ENCODE results near the gene BUB3.
A peak's percentile ranks its signal among the peaks of the same experiment; 100 is the strongest.

DNA sequence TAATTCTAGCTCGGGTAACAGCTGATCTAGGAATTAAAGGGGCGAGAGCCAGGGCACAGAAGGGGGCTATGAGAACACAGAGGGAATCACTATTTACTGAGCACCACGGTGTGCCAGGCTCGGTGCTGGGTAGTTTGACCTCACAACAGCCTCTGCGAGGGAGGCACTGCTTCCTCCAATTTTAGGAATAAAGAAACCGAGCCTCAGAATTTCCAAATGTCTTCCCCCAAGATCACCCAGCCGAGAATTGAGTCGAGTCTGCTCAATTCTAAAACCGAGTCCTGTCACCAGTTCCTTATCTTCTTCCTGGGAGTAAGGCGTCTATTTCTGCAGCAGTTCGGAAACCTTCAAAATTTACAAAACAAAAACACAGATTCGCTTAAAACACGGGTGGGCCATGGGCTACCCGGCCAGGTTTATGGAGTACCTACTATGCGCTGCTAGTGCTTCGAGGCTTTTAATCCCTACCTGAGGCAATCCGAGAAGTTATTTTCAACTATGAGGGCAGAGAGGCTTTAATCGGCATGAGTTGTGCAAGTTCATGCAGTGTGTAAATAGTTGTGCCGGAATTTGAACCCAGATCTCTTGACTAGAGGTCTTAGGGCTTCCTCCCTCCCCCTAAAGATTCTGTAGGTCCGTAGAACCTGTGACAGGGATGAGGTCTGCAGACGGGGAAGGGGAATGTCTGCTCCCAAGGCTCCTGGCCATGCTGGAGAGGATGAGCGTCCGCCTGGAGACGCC, 7.1 kb upstream of the BUB3 start:
- TF ChIP-seq, protein P1, sequence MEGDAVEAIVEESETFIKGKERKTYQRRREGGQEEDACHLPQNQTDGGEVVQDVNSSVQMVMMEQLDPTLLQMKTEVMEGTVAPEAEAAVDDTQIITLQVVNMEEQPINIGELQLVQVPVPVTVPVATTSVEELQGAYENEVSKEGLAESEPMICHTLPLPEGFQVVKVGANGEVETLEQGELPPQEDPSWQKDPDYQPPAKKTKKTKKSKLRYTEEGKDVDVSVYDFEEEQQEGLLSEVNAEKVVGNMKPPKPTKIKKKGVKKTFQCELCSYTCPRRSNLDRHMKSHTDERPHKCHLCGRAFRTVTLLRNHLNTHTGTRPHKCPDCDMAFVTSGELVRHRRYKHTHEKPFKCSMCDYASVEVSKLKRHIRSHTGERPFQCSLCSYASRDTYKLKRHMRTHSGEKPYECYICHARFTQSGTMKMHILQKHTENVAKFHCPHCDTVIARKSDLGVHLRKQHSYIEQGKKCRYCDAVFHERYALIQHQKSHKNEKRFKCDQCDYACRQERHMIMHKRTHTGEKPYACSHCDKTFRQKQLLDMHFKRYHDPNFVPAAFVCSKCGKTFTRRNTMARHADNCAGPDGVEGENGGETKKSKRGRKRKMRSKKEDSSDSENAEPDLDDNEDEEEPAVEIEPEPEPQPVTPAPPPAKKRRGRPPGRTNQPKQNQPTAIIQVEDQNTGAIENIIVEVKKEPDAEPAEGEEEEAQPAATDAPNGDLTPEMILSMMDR (conservative IDR thresholded peaks at IDR 0.05; ENCODE audit: low read depth in 2 of 2): no peak
- TF ChIP-seq POLR2AphosphoS5 (IDR thresholded peaks at IDR 0.05; ENCODE audit: low read depth): no peak
- peak; percentile 50 for TF ChIP-seq EZH2phosphoT487 (IDR thresholded peaks at IDR 0.05; ENCODE audit: unreplicated experiment)
- TF ChIP-seq STAT1 (IDR thresholded peaks at IDR 0.05; ENCODE audit: unreplicated experiment): no peak
